Raji (cell line): ENCODE measurements around the gene CLK2.

Source experiments
- POLR2A ChIP-seq: IDR thresholded peaks from 2 replicates; pipeline ENCODE4 v1.6.1; 2011; ENCODE audit warnings: low read depth, low read length, control low read depth; ENCODE audit not compliant: insufficient read depth

Gene CLK2

GRCh38 chr1:155273343-155274245 is at the start of gene CLK2:
Gene CLK2 (minus strand): TSS chr1:155273504. CDS start chr1:155270977, 2,527 bp downstream.
- TF ChIP-seq POLR2A: peak; percentile 87

GRCh38 chr1:155322571-155322952 is 49.3 kb upstream of the CLK2 start:
- no peak for TF ChIP-seq POLR2A

- TF ChIP-seq POLR2A: no peak; the same call in 1 of the 2 replicates
Observed at GRCh38 chr1:155321639-155322503, 48.6 kb upstream of the CLK2 start.

GRCh38 chr1:155320661-155321617 is 47.6 kb upstream of the CLK2 start, which contains the start of gene RUSC1:
Gene RUSC1 (plus strand): TSS chr1:155320894. CDS start chr1:155321774, 880 bp downstream.
- peak; percentile 31; the same call in 1 of the 2 replicates for TF ChIP-seq POLR2A

GRCh38 chr1:155320252-155320651 is 46.9 kb upstream of the CLK2 start:
- TF ChIP-seq POLR2A: no peak

GRCh38 chr1:155319536-155319935 is 46.2 kb upstream of the CLK2 start:
- peak; percentile 34; the same call in 1 of the 2 replicates for TF ChIP-seq POLR2A

- no peak for TF ChIP-seq POLR2A
Observed at GRCh38 chr1:155318082-155318481, 44.8 kb upstream of the CLK2 start.

- TF ChIP-seq POLR2A: no peak
Observed at GRCh38 chr1:155316922-155317321, 43.6 kb upstream of the CLK2 start.

- TF ChIP-seq POLR2A: no peak
Observed at GRCh38 chr1:155313261-155313660, 40.0 kb upstream of the CLK2 start.

- peak; percentile 33; the same call in 1 of the 2 replicates for TF ChIP-seq POLR2A
Observed at GRCh38 chr1:155309423-155310021, 36.2 kb upstream of the CLK2 start.

- TF ChIP-seq POLR2A: peak; percentile 73
Observed at GRCh38 chr1:155308493-155309422, 35.5 kb upstream of the CLK2 start, which contains the start of gene FDPS. Gene FDPS (plus strand): TSS chr1:155308866. CDS start chr1:155309790, 924 bp downstream.

- no peak for TF ChIP-seq POLR2A
Observed at GRCh38 chr1:155307247-155307740, 34.0 kb upstream of the CLK2 start.
